GM21723 (cell line): ENCODE measurements around the gene MPHOSPH10.
A peak's percentile ranks its signal among the peaks of the same experiment; 100 is the strongest.
"Not testable (repeated sequence)": the region's sequence is repeated elsewhere in the genome, so short reads cannot be mapped to it uniquely, and the experiment has no call there.

Experiments used
- ATAC-seq: cut with Tn5 transposase; IDR thresholded peaks from one replicate; pipeline ENCODE4 v1.9.1; 2021; ENCODE audit warnings: mild to moderate bottlenecking, moderate library complexity; ENCODE audit not compliant: unreplicated experiment

Gene MPHOSPH10

GRCh38 chr2:71130152-71130904 lies at the start of gene MPHOSPH10, which contains the start of gene MCEE:
Gene MPHOSPH10 (plus strand): TSS chr2:71130634. CDS start chr2:71130666, 32 bp downstream.
Gene MCEE (minus strand): TSS chr2:71130229. CDS start chr2:71130219, 10 bp downstream.
- ATAC-seq: peak; percentile 96

GRCh38 chr2:71082402-71083252 lies 47.8 kb upstream of the MPHOSPH10 start:
- ATAC-seq: peak; percentile 80

- ATAC-seq: not testable (repeated sequence)
Measured at GRCh38 chr2:71083297-71083696, 47.1 kb upstream of the MPHOSPH10 start.

- not testable (repeated sequence) for ATAC-seq
Measured at GRCh38 chr2:71083752-71084312, 46.6 kb upstream of the MPHOSPH10 start.

- ATAC-seq: not testable (repeated sequence)
Measured at GRCh38 chr2:71085325-71086003, 45.0 kb upstream of the MPHOSPH10 start.

GRCh38 chr2:71089475-71089874 lies 41.0 kb upstream of the MPHOSPH10 start:
- ATAC-seq: not testable (repeated sequence)

GRCh38 chr2:71091808-71092207 lies 38.6 kb upstream of the MPHOSPH10 start:
- not testable (repeated sequence) for ATAC-seq

GRCh38 chr2:71092491-71093260 lies 37.8 kb upstream of the MPHOSPH10 start:
- ATAC-seq: not testable (repeated sequence)

- peak; percentile 61 for ATAC-seq
Measured at GRCh38 chr2:71100195-71100964, 30.1 kb upstream of the MPHOSPH10 start.

GRCh38 chr2:71101656-71102055 lies 28.8 kb upstream of the MPHOSPH10 start:
- ATAC-seq: no peak

GRCh38 chr2:71102981-71103681 lies 27.3 kb upstream of the MPHOSPH10 start:
- ATAC-seq: no peak

- no peak for ATAC-seq
Measured at GRCh38 chr2:71103809-71104208, 26.6 kb upstream of the MPHOSPH10 start.

- not testable (repeated sequence) for ATAC-seq
Measured at GRCh38 chr2:71106463-71106862, 24.0 kb upstream of the MPHOSPH10 start.

- no peak for ATAC-seq
Measured at GRCh38 chr2:71108091-71108490, 22.3 kb upstream of the MPHOSPH10 start.

- ATAC-seq: no peak
Measured at GRCh38 chr2:71113843-71114242, 16.6 kb upstream of the MPHOSPH10 start.

- no peak for ATAC-seq
Measured at GRCh38 chr2:71117063-71117462, 13.4 kb upstream of the MPHOSPH10 start.

- no peak for ATAC-seq
Measured at GRCh38 chr2:71120195-71120594, 10.2 kb upstream of the MPHOSPH10 start.

GRCh38 chr2:71121479-71121878 lies 9.0 kb upstream of the MPHOSPH10 start:
- no peak for ATAC-seq
